GM21515 (cell line): ENCODE data around the gene MMP24OS.
"Not testable (repeated sequence)": the region's sequence is repeated elsewhere in the genome, so short reads cannot be mapped to it uniquely, and the experiment has no call there.

Source experiments
- ATAC-seq: cut with Tn5 transposase; IDR thresholded peaks from one replicate; pipeline ENCODE4 v1.9.1; 2021; ENCODE audit not compliant: unreplicated experiment

MMP24OS gene

DNA sequence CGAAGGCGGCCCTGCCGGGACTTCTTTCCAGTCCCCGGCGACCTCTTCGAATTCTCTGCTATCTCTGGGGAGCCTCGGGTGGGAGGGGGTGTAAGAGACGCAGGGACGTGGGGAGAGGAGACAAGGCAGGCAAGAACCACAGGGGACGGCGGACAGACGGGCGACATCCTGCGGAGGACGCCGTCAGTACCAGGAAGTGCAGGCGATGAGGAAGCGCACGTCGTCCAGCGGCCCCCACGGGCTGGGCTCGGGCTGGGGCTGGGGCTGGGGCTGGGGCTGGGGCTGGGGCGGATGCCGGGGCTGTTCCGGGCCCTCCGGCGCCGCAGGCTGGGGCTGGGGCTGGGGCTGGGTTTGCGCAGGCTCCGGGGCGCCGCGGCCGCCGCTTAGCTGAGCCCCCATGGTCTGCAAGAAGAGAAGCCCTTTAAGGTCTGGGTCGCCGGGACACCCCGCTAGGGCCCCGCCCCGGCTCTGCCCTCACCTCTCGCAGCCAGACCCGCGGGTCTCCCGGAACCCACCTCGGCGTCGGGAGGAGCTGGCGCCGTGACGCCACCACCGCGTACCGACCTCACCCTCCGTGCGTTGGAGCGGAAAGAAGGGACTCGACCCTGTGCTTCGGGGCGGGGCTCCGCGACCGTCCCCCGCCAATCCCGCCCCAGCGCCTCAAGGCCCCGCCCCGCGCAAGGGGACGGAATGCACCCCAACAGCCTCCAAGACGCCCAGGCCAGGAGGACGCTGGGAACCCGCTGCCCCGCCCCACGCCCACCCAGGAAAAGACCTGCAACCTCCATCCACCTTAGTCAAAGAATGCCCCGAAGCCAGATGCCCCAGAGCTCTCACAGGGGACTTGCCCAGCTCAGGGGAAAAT is at the start of gene MMP24OS:
Gene MMP24OS (minus strand): TSS at position 592 of the 865 bp plus-strand sequence. CDS start 193 bp downstream, at position 399.
- ATAC-seq = peak; percentile 75

DNA sequence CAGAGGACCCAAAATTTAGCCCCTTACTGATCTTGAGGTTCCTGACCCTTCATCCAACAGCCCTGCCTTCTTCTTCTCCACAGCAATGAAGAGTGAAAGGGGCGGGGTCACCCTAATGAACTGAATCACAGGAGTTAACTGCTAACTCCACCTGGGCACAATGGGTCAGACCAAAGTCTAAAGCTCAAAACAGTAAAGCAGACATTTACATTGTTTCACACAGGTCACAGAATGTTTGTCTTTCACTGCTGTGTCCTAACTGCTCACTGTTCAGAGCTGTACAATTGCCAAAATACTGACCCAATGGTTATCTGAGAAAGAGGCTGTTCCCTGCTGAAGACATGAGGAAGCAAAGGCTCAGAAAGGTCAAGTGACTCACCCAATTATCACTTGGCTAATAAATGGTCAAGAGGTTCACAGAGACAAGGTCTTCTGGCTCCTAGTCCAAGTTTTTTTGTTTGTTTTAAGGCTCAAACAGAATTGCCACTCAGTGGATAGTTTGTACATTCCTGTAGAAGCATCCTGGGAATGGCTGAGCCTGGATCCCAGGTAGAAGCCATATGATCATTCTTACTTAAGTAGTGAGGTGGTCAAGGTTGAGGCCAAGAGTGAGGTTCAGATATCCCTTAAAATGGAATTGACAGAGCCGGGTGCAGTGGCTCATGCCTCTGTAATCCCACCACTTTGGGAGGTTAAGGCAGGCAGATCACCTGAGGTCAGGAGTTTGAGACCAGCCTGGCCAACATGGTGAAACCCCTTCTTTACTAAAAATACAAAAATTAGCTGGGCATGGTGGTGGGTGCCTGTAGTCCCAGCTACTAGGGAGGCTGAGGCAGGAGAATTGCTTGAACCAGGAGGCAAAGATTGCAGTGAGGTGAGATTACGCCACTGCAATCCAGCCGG is 49.4 kb upstream of the MMP24OS start:
- ATAC-seq = no peak

DNA sequence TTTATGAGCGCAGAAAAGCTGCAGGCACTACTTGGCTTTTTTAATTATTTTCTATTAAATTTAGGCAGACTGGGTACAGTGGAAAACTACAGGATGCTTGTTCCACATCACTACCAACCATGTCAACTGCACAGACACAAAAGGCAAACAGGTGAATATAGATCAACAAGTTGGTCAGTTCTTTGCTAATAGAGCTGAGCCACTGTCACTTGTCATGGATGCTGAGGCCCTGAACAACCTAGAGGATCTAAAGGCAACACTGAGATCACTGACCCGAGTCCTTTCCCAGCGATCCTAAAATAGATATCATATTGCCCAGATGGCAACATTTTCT is 48.8 kb upstream of the MMP24OS start:
- no peak for ATAC-seq

DNA sequence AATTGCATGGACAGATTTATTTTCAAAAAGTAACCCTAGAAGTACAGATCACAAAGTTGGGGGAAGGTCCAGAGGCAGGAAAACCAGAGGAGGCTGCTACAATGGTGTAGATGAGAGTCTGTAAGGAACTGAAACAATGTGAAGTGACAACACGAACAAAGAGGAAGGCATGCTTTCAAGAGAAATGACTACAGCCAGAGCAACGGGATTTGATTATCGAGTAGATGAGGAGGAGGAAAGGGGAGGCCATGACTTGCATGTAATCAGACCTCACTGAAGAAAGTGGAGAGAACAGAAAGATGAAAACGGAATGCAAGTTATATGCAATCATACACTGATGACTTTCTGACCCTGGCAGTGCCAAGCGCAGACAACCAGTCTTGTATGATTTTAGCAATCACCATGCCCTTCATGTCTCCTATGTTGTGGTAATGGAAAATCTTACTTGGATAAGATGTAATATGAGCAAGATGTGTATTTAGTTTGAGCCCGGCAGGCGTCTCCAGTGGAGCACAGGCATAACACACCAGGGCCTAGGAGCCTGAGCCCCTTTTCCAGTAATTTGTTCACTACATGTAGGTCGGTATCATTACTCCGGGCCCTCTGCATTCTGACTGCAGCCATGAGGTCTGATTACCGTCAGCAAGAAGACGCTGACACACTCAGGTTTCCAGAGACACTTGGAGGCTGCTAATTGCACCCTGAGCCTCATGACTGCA is 48.3 kb upstream of the MMP24OS start:
- ATAC-seq = no peak

DNA sequence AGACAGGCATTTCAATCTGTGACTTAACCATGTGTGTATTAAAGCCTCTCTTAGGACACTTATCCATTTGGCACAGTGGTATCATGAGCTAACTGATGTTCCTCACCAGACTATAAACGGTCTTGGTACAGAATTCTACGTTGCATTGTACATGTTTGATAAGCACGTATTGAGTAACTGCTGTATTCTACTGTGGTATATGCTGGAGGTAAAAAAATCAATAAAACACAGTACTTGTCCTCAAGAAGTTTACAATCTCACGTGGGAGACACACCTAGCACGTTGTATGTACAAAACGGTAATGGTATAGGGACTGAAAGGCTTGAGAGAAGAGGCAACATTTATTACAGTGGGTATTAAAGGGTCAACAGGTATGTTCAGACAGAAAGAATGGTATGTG is 47.5 kb upstream of the MMP24OS start:
- ATAC-seq = no peak

DNA sequence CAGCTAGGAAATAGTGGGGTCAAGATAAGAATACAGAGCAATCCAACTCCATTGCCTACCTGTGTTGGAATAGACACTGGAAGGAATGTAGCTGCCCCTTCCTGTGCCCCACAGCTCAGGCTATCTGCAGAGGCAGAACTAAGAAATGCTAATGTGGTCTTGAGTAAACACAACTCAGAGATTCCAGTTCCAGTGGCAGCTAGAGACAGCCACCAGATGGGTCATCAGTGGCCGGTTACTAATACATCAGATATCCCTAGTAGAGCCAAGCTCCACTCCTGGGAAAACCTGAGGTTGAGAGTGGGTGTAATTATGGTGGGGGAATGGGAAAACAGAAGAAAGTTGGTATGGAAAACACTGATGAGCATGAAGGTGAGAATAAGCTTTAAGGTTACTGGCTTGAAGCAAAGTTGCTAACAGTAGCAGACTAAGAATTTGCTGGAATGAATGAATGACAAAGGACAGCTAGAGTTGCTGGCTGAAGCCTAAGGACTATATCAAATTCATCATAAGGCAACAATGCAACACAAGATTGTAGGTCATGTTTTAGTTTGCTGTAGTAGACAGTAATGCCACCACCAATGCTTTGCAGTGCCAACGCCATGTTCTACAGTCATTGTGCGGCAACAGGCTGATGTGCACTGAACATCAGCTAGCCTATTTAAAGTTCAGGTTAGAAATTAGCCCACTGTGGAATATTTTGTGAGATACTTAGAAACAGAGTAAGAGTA is 42.6 kb upstream of the MMP24OS start:
- no peak for ATAC-seq

DNA sequence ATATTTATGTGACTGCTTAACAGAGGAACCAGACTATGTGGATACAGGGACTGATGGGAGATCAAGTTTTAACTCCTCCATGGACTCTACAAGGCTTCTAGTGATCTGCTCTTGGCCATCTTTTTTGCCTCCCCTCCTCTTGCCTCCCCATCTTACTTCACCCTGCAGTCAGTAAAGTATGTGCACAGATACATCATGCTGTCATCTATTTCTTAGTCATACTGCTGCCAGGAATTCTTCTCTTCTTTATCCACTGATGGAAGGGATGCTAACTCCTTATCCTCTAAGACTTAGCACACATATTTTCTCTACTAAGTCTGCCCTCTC is 41.9 kb upstream of the MMP24OS start:
- ATAC-seq = no peak

DNA sequence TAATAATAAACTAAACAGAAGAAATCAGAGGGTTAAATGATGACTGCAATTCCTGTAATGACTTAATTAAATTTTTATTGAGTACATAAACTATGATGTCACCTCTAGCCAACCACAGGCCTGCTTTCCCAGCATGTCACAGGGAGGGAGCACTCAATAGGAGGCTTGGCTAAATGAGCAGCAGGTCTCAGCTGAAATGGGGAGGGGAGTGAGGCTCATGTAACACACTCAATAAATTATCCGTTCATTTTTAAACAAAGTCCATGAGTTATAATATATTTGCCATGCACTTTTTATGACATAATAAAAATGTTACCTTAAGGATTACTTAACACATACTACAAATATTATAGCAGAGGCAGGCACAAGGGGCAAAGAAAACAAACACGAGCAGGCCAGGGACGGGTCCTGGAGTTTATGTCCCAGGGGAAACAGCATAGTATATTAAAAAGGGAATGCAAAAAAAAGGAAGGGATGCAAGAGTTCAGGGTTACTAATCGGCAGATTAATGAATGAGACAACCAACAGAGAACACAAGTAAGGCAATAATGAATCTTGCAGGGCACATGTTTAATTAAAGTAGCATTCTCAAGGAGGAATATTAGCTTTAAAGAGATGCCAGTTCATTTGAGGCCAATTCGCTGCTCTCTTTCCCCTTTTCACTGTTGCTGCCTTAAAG is 41.4 kb upstream of the MMP24OS start:
- no peak for ATAC-seq

DNA sequence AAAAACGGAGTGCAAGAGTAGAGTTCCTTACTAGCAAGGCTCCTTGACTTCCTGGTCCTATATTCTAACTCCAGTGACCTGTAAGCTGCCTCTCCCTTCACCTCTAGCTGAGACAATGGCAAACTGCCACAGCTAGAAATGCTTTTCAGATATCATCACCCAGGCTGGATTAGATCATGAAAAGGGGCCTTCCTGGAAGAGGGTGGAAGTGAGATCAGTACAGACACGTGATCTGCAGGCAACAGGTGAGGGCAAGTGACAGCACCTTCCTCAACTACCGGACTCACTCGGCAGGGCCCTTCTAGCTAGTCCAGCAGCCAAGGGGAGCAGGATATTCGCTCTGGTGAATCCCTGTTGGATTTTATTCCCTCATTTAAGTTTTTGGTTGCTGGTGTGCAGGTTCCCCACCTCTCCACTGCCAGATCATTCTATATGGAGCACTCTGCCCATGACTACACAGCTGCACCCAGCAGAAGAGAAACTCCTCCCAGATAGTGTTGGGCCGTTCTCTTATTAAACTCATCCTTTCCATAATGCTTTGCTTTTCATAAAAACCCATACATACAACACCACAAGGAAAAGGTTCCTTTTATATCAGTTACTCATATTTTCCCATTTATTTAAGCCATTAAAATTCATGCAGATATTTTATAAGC is 40.7 kb upstream of the MMP24OS start:
- no peak for ATAC-seq

DNA sequence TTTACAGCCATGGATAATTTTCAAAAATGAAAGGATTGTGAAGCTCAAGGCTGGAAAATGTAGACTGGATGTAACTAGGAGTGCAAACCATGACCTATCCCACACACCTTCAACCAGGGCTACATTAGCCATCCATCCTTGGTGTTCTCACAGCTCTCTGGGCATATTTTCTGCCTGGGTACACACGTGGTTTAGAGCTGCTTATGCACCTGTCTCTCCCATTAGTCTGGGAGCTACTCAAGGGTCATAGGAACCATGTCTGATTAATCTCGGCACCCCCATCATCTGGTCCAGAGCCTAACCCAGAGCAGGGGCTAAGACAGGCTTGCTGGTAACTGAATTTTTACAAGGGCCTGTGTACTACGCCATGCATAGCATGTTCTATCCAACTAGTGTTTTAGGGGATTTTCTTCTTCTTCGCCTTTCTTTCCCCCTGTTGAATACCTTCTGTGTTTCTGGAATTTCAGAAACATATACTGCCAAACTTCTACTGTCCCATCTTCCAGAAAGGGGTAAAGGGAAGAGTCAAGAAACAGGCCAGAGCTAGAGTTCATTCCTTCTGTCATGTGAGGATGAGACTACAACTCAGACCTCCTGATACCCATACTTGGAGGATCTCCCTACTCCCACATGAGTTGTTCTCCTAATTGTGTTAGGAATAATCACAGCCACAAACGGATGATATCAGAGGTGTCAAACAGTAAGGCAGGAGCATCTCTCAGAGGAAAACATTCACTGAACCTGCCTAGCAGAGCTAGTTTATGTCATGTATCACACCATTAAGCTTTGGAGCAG is 39.7 kb upstream of the MMP24OS start:
- no peak for ATAC-seq

DNA sequence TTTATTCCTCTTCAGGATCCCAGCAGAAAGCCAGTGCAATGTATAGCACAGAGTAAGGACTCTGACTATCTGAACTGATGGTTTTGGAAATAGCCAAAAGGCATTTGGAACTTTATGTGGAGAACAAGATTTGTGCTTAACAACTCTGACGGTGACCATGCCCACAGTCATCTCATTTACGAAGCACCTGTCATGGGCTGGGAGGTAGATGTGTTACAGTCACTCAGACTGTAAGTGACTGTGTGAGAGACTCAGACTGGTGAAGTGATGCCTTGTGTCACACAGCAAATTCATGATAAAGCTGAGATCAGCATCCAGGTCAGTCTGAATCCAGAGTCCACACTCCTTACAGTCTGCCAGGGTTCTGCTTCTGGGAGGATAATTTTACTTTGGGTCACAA is 38.2 kb upstream of the MMP24OS start:
- ATAC-seq = no peak

DNA sequence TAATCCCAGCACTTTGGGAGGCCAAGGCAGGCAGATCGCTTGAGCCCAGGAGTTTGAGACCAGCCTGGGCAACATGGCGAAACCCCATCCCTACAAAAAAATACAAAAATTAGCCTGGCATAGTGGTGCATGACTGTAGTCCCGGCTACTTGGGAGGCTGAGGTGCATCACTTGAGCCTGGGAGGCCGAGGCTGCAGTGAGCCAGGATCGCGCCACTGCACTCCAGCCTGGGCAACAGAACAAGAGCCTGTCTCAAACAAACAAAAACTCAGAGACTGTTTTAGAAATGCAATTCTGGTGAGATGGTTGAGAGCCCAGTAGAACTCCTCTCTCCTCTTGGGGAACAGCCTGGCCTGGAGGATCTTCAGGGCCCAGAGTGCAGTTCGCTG is 37.7 kb upstream of the MMP24OS start:
- not testable (repeated sequence) for ATAC-seq

DNA sequence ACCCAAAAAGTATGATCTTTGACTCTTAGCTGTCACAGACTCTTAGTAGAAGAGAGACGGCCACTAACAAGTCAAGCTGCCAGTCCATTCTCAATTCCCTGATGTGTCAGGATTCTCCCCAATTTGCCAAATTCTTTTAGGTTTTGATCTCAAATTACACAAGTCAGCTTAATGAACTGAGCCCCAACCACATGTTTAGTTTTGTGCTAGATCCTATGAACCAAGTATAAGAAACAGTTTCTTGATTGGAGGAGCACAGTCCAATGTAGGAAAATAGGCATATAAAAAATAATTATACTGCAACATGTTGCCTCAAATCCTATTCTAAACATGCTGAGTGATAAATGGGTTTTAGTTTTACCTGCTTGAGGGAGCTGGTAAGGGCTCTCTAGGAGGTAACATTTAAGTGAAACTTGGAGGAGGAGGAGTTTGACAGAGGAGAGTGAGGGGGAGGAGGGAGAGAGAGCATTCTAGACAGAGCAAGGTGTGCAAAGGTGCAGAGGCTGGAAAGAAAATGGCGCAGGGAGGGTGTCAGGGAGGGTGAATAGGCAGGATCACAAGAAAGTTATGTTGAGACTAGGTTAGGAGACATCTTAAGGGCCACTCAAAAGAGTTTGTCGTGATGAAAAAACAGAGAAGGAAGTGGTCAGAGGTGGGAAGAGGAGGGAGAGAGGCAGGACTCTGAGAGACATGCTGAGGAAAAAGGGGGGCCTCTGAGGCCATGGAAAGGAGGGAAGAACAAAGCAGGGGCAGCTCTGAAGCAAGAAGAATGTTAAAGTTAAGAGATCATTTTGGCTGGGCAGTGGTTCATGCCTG is 37.1 kb upstream of the MMP24OS start:
- ATAC-seq = no peak

DNA sequence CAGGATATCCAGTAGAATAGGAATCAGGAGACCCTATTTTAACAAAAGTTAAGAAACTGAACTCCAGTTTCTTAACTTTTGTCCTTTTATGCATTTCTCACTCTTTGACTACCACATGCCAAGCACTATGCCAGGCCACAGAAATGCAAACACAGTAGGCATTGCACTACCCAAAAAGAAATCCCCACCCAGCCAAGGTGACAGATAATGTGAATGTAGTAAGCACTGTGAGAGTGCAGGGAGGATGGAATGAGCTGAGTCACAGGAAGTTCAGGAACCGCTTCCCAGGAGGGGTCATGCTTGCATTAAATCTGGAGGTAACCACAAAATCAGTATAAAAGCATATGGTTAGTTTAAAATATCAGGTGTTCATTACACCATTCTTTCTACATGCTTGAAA is 34.4 kb upstream of the MMP24OS start:
- no peak for ATAC-seq

DNA sequence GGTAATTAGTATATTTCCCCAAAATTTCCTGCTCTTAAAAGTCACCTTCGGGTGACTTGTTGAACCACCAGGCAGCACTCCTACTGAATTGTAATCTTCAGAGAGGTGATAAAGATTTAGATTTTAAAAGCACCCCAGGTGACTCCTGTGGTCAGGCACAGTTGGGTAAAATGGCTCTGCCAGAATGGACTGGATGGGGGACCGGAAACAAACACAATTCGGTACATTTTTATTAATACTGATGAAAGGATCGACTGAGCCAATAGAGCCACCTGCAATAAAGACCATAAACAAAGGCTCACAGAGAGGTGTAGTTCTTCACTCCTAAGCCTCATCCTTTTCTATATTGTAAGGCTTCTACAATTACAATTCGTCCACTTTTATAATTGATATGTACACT is 33.9 kb upstream of the MMP24OS start:
- no peak for ATAC-seq

DNA sequence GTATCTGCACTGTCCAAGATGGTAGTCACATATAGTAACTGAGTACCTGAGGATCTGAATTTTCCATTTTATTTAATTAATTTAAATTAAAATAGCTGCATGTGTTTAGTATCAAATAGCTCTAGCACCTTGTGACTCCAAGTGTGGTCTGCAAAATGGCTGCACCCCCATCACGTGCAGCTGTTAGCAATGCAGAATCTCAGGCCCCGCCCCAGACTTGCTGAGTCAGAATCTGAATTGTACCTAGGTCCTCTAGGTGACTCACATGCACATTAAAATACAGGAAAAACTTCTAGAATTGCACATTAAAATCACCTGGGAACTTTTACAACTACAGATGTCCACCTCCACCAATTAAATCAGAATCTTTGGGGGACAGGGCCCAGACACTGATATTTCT is 33.5 kb upstream of the MMP24OS start:
- ATAC-seq = no peak

DNA sequence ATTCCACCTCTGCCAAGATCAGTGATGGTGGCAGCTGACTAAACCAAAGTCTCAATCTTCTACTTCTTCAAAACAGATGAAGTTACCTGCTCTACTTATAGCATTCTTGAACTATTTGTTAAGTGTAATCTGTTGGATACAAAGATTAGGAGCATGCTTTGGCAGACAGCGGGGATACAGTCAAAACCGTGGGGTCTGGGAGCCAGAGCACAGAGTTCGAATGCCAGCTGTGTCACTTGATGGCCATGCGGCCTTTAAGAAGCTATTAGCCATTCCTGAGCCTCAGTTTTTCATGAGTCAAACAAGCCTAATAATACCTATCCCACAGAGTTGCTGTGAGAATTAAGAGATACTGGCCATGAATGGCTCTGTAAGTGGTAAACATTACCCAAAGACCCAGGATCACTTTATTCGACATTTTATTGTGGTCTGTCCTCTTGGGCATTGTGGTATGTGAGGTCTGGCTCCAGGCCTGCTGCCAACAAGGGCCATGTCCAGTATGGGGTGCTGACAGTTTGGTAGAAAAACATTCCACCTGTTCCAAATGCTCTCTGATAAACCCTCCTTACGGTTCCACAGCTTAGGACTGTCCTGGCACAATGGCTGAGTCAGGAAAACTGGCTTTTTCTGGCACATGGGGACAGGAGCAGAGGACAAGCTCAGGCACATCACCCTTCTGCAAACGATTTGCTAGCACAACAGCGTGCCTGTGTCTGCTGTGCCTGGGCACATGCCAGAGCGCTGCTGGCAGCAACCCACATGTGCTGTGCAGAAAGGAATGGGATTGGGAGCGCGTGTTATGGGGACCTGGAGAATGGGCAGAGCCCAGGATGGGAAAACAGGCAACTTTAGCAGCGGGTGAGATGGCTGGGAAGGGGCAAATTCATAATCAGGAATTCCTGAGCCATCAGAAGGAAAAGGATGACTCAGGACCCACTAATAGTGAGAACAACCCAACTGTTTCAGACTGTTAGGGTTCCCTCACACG is 30.0 kb upstream of the MMP24OS start:
- no peak for ATAC-seq
